ENCODE data around the gene MAP3K21.

GRCh38 chr1:233326811-233327650 lies 493 bp upstream of the MAP3K21 start:
- no peak for TF ChIP-seq CTCF (IDR thresholded peaks at IDR 0.05 in 4 of 5, conservative IDR thresholded peaks at IDR 0.05 in 1 of 5)
- TF ChIP-seq POLR2A (IDR thresholded peaks at IDR 0.05) = no peak

Measured in gastrocnemius medialis (tissue), 4 donors.